Peyer's patch (tissue), 4 donors: ENCODE measurements around the gene NKTR.

ENCODE experiments used
- POLR2A ChIP-seq, 2 donors: fragments of 450-650 bp; IDR thresholded peaks; one replicate each; pipeline ENCODE4 v1.5.1; 2017; ENCODE audit warnings: antibody characterized with exemption in 2 of 2, mild to moderate bottlenecking in 2 of 2, moderate library complexity in 2 of 2
- TF ChIP-seq, protein P1 (sequence below), 6 experiments: fragments of 450-650 bp in 4 of 6; fragments of 200-600 bp in 2 of 6; sonication (generic) in 1 of 6; IDR thresholded peaks; one replicate each; pipeline ENCODE4 v1.5.1; 2017 to 2019; ENCODE audit warnings: antibody characterized with exemption in 6 of 6, mild to moderate bottlenecking in 3 of 6, moderate library complexity in 1 of 6

DNA sequence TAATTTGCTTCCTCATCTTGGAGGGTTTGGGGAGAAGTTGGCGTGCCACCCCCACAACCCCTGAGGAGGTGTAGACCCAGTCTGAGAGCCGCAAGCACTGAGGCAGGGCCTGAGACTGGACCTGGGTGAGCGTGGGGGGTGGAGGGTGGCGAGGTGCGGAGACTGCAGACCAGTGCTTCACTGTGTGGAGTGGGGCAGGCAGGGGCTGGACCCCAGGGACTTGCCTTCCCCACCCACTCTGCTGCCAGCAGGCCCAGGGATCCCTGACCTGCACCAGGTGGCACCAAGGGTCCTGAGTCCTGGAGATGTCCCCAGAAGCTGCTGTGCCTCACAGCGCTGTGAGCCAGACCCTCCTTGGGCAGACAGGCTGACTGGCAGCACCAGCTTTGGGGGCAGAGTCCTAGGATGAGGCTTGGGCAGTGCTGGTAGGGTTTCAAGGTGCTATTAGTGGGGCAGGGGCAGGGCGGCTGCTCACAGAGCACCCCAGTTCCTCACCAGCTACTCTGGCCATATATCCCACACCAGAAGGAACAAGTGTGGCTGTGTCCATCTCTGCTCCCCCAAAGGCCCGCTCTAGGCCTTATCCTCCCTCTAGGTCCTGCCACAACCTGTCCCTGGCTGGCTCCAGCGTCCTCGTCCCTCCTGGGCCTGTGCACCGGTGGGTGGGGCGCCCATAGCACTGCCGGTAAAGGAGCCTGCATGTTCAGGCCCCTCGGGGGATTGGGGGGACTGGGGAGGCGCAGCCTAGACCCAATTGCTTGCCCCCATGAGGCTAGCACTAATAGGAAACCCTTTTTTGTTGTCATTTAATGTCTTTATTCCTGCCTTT, 64.8 kb downstream of the NKTR start:
- TF ChIP-seq POLR2A (IDR thresholded peaks at IDR 0.05) = no peak
- TF ChIP-seq, protein P1, sequence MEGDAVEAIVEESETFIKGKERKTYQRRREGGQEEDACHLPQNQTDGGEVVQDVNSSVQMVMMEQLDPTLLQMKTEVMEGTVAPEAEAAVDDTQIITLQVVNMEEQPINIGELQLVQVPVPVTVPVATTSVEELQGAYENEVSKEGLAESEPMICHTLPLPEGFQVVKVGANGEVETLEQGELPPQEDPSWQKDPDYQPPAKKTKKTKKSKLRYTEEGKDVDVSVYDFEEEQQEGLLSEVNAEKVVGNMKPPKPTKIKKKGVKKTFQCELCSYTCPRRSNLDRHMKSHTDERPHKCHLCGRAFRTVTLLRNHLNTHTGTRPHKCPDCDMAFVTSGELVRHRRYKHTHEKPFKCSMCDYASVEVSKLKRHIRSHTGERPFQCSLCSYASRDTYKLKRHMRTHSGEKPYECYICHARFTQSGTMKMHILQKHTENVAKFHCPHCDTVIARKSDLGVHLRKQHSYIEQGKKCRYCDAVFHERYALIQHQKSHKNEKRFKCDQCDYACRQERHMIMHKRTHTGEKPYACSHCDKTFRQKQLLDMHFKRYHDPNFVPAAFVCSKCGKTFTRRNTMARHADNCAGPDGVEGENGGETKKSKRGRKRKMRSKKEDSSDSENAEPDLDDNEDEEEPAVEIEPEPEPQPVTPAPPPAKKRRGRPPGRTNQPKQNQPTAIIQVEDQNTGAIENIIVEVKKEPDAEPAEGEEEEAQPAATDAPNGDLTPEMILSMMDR (IDR thresholded peaks at IDR 0.05) = no peak
